SK-N-SH (cell line): Measurements from ENCODE around the gene PM20D2. TPM values are rescaled to one million over a fixed set of nuclear protein-coding genes. Genes with fewer than 3 reads are reported as not detected.

ENCODE experiments used
- CTCF ChIA-PET: fragments of 300-600, 350-600 bp; formaldehyde crosslinking; extraction: SDS; loops from one replicate; lab custom pipeline; 2021; lab: Yijun Ruan, JAX
- POLR2A ChIA-PET: fragments of 350-600 bp; sonication (Branson Sonifier 250); formaldehyde crosslinking; extraction: SDS; loops from one replicate; lab custom pipeline; 2020; ENCODE audit warnings: antibody characterized with exemption, inconsistent platforms; lab: Yijun Ruan, JAX
- DNase-seq: peaks from one replicate; pipeline ENCODE4 v3.0.0; 2012
- H2AFZ ChIP-seq: fragments of 200-600 bp; sonication (generic); 2 replicates; pipeline ENCODE4 v1.8.1; 2016; ENCODE audit warnings: antibody characterized with exemption, mild to moderate bottlenecking, low read depth
- H3F3A ChIP-seq: fragments of 200-600 bp; sonication (generic); replicated peaks from 2 replicates; pipeline ENCODE3; 2016; ENCODE audit warnings: antibody characterized with exemption, mild to moderate bottlenecking; ENCODE audit not compliant: insufficient read depth
- H3K27ac ChIP-seq, 2 experiments: fragments of 200-500 bp in 1 of 2; fragments of 200-600 bp in 1 of 2; sonication (Bioruptor generic) in 1 of 2; sonication (generic), shearing (Covaris generic) in 1 of 2; 2 replicates each; pipeline versions ENCODE4 v1.5.1 to v1.6.1; 2014 to 2016; ENCODE audit warnings: low read depth in 2 of 2, inconsistent platforms in 1 of 2, low read length in 1 of 2, mild to moderate bottlenecking in 1 of 2, mixed read lengths in 1 of 2
- H3K27me3 ChIP-seq: fragments of 200-600 bp; sonication (generic), shearing (Covaris generic); 2 replicates; pipeline ENCODE4 v1.6.1; 2016; ENCODE audit warnings: mixed run types; ENCODE audit not compliant: insufficient read depth
- H3K36me3 ChIP-seq, 2 experiments: fragments of 200-500 bp in 1 of 2; fragments of 200-600 bp in 1 of 2; sonication (Bioruptor generic) in 1 of 2; sonication (generic) in 1 of 2; replicated peaks in 1 of 2; 2 replicates each; pipeline versions ENCODE3 to v1.5.1; 2014 to 2016; ENCODE audit warnings: low read length in 1 of 2, mild to moderate bottlenecking in 1 of 2; ENCODE audit not compliant: insufficient read depth in 2 of 2, control insufficient read depth in 1 of 2
- H3K4me1 ChIP-seq, 2 experiments: fragments of 200-500 bp in 1 of 2; fragments of 200-600 bp in 1 of 2; sonication (Bioruptor generic) in 1 of 2; sonication (generic), shearing (Covaris generic) in 1 of 2; 2 replicates each; pipeline versions ENCODE4 v1.5.1 to v1.6.1; 2014 to 2016; ENCODE audit warnings: low read depth in 1 of 2, low read length in 1 of 2, mixed run types in 1 of 2; ENCODE audit not compliant: insufficient read depth in 2 of 2, control insufficient read depth in 1 of 2
- H3K4me2 ChIP-seq: fragments of 200-600 bp; sonication (generic), shearing (Covaris generic); 2 replicates; pipeline ENCODE4 v1.6.1; 2017; ENCODE audit warnings: mixed run types
- H3K4me3 ChIP-seq, 2 experiments: fragments of 200-500 bp in 1 of 2; fragments of 200-600 bp in 1 of 2; sonication (Bioruptor generic) in 1 of 2; sonication (generic), shearing (Covaris generic) in 1 of 2; 2 replicates each; pipeline versions ENCODE4 v1.5.1 to v1.8.1; 2014 to 2016; ENCODE audit warnings: low read depth in 2 of 2, inconsistent platforms in 1 of 2, low read length in 1 of 2, mild to moderate bottlenecking in 1 of 2, mixed read lengths in 1 of 2, moderate library complexity in 1 of 2
- H3K79me2 ChIP-seq: fragments of 200-600 bp; sonication (generic); 2 replicates; pipeline ENCODE4 v1.8.1; 2017; ENCODE audit warnings: mild to moderate bottlenecking; ENCODE audit not compliant: insufficient read depth
- H3K9ac ChIP-seq: fragments of 200-600 bp; sonication (generic); 2 replicates; pipeline ENCODE4 v1.6.1; 2017; ENCODE audit warnings: mixed run types
- H3K9me2 ChIP-seq: fragments of 200-600 bp; sonication (generic); 2 replicates; pipeline ENCODE4 v1.6.1; 2017; ENCODE audit warnings: mixed run types
- H3K9me3 ChIP-seq: fragments of 200-600 bp; sonication (generic); 2 replicates; pipeline ENCODE4 v1.6.1; 2017; ENCODE audit warnings: mixed run types, mild to moderate bottlenecking, moderate library complexity
- H4K20me1 ChIP-seq: fragments of 200-600 bp; sonication (generic); 2 replicates; pipeline ENCODE4 v1.6.1; 2017; ENCODE audit warnings: mild to moderate bottlenecking, mixed run types; ENCODE audit not compliant: insufficient read depth
- FOSL2 ChIP-seq: IDR thresholded peaks from 2 replicates; pipeline ENCODE4 v1.4.0; 2012; ENCODE audit warnings: low read depth, mild to moderate bottlenecking, moderate library complexity, borderline replicate concordance
- FOXJ3 ChIP-seq: sonication (generic); formaldehyde crosslinking; IDR thresholded peaks from 2 replicates; pipeline ENCODE4 v1.5.1; 2020; ENCODE audit warnings: mild to moderate bottlenecking, missing genetic modification reagents
- JUND ChIP-seq: IDR thresholded peaks from 2 replicates; pipeline ENCODE4 v1.4.0; 2012
- POLR2AphosphoS5 ChIP-seq: IDR thresholded peaks from 2 replicates; pipeline ENCODE4 v1.6.1; 2012; ENCODE audit warnings: low read depth, low read length
- RFX5 ChIP-seq: IDR thresholded peaks from 2 replicates; pipeline ENCODE4 v1.6.1; 2012; ENCODE audit warnings: mild to moderate bottlenecking, improper control_type of control experiment, low read length
- RXRA ChIP-seq: IDR thresholded peaks from 2 replicates; pipeline ENCODE4 v1.4.0; 2012; ENCODE audit warnings: low read depth, mild to moderate bottlenecking, borderline replicate concordance
- YY1 ChIP-seq: IDR thresholded peaks from 2 replicates; pipeline ENCODE4 v1.4.0; 2012; ENCODE audit warnings: low read depth, mild to moderate bottlenecking
- WGBS: methylation state at CpG from one replicate; pipeline ENCODE4 v1.1.6; 2017; ENCODE audit warnings: low lambda C conversion rate; 5-methylcytosine and 5-hydroxymethylcytosine counted together
- polyA plus RNA-seq, 3 experiments: library from polyadenylated mRNA; depleted of rRNA; stranded (reverse); fragments of >200 nt; gene quantifications; 2 replicates each; pipeline ENCODE4 v1.2.3, GENCODE V29; 2012
- TF ChIP-seq, protein P1 (sequence below): IDR thresholded peaks from 2 replicates; pipeline ENCODE4; 2012
- TF ChIP-seq, protein P2 (sequence below): fragments of 150-350 bp; IDR thresholded peaks from 2 replicates; pipeline ENCODE4 v1.6.1; 2016; ENCODE audit warnings: mild to moderate bottlenecking, low read depth, low read length
- TF ChIP-seq, protein P3 (sequence below): IDR thresholded peaks from 2 replicates; pipeline ENCODE4 v1.6.1; 2012; ENCODE audit warnings: mild to moderate bottlenecking, low read depth, low read length, moderate library complexity
- TF ChIP-seq, protein P4 (sequence below): IDR thresholded peaks from 2 replicates; pipeline ENCODE4 v1.4.0; 2012; ENCODE audit warnings: low read depth

Gene PM20D2
- polyA plus RNA-seq, 1 of the 3 experiments (the other 2 are of a cell fraction): 6.2 TPM

DNA sequence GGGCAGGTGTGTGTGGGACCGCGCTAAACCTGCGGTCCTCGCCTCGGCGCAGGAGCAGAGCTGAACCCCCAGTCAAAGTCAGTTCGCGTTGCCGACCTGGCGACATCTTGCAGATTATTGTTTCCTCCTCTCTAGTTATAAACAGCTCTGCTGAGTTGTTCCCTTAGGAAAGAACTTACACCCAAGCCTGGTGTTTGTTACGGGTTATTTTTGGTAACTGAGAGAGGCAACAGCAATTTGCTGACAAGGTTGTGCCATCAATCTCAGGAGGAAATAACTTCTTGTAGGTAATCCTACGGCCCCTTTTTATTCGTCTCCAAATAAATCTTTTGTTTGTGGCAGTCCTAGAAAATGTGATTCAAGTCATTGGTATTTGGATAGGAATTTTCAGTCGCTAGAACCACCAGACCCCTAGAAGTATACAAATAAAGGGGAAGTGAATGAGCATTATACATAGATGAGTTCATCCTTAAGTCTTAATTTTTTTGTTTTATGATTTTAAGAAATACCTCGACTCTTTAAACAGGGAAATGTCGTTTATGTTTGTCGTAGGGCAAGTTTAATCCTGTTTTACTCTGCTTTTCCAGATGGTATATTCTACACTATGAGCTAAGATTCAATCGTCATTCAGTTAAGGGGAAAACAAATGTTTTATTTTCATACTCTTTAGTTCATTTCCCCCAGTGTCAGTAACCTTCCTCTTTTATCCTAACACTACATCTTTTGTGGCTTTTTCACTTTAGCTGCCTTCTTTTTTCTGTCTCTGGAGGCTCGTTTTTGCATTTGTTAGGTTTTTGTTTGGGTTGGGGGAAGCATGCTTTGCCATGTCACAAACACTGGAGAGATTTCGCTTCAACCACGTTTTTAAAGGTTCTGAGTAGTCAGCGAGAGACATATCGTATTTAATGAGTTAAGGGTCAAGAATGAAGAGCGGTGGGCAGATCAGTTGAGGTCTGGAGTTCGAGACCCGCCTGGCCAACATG, 1.2 kb downstream of the PM20D2 start (continued):
- TF ChIP-seq, protein P1, sequence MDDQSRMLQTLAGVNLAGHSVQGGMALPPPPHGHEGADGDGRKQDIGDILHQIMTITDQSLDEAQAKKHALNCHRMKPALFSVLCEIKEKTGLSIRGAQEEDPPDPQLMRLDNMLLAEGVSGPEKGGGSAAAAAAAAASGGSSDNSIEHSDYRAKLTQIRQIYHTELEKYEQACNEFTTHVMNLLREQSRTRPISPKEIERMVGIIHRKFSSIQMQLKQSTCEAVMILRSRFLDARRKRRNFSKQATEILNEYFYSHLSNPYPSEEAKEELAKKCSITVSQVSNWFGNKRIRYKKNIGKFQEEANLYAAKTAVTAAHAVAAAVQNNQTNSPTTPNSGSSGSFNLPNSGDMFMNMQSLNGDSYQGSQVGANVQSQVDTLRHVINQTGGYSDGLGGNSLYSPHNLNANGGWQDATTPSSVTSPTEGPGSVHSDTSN: peak; percentile 28; the same call in 1 of the 2 replicates
- TF ChIP-seq, protein P2, sequence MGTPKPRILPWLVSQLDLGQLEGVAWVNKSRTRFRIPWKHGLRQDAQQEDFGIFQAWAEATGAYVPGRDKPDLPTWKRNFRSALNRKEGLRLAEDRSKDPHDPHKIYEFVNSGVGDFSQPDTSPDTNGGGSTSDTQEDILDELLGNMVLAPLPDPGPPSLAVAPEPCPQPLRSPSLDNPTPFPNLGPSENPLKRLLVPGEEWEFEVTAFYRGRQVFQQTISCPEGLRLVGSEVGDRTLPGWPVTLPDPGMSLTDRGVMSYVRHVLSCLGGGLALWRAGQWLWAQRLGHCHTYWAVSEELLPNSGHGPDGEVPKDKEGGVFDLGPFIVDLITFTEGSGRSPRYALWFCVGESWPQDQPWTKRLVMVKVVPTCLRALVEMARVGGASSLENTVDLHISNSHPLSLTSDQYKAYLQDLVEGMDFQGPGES: no peak
- no peak for TF ChIP-seq RXRA
- TF ChIP-seq, protein P3, sequence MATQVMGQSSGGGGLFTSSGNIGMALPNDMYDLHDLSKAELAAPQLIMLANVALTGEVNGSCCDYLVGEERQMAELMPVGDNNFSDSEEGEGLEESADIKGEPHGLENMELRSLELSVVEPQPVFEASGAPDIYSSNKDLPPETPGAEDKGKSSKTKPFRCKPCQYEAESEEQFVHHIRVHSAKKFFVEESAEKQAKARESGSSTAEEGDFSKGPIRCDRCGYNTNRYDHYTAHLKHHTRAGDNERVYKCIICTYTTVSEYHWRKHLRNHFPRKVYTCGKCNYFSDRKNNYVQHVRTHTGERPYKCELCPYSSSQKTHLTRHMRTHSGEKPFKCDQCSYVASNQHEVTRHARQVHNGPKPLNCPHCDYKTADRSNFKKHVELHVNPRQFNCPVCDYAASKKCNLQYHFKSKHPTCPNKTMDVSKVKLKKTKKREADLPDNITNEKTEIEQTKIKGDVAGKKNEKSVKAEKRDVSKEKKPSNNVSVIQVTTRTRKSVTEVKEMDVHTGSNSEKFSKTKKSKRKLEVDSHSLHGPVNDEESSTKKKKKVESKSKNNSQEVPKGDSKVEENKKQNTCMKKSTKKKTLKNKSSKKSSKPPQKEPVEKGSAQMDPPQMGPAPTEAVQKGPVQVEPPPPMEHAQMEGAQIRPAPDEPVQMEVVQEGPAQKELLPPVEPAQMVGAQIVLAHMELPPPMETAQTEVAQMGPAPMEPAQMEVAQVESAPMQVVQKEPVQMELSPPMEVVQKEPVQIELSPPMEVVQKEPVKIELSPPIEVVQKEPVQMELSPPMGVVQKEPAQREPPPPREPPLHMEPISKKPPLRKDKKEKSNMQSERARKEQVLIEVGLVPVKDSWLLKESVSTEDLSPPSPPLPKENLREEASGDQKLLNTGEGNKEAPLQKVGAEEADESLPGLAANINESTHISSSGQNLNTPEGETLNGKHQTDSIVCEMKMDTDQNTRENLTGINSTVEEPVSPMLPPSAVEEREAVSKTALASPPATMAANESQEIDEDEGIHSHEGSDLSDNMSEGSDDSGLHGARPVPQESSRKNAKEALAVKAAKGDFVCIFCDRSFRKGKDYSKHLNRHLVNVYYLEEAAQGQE: no peak

DNA sequence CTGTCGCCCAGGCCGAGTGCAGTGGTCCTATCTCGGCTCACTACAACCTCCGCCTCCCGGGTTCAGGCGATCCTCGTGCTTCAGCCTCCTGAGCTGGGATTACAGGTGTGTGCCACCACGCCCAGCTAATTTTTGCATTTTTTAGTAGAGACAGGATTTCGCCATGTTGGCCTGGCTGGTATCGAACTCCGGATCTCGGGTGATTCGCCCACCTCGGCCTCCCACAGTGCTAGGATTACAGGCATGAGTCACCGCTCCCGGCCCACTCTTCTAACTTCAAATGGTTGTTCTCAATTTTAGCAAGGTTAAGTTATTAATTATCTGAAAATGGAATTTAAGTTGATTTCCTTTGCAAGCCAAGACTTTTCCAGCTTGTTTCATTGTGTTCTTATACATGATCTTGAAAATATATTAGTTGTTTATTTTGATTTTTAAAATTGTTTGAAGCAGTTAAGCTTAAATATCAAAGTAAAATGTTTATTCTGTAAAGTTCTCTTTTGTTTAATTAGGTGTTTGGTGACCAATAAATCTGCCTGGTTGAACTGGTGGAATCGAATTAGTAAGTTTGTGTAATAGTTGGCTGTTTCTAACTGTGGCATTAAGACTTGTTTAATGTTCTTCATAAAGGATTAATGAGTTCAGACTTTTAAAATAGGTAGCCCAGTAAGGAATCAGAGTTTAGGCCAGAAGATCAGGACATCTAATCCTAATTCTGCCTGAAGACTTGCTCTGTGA, 2.3 kb downstream of the PM20D2 start:
- no peaks in the 10 kb centered on the region for H4K20me1 ChIP-seq
- H3K79me2 ChIP-seq: peaks cover 16% of the 10 kb centered on the region
- H3K36me3 ChIP-seq: peaks cover 7 to 10% of the 10 kb centered on the region in 2 experiments
- no peak for DNase-seq
- H3K27ac ChIP-seq: no peak overlapping the region
- no peaks in the 10 kb centered on the region for H3K27me3 ChIP-seq
- WGBS: 57% methylated on average over 17 of the region's 17 CpGs
- peaks cover 13% of the 10 kb centered on the region for H3F3A ChIP-seq
- peak overlapping the region in 1 of 2 experiments; percentile 24; a peak in 1 of 4 replicates for H3K4me3 ChIP-seq
- POLR2A ChIA-PET: interaction anchor here (0.6 kb wide), 1 partner anchor 464 kb away, joined by 4 read pairs; no protein-coding TSS in a partner anchor
- no peaks in the 10 kb centered on the region for H3K9me3 ChIP-seq
- peak overlapping the region; percentile 99; the same call in 1 of the 2 replicates for H3K4me2 ChIP-seq
- H3K9me2 ChIP-seq: no peaks in the 10 kb centered on the region
- CTCF ChIA-PET: interaction anchor here (1.0 kb wide), 1 partner anchor 165 kb away, joined by 4 read pairs; no protein-coding TSS in a partner anchor
- H3K9ac ChIP-seq: no peak overlapping the region
- H3K4me1 ChIP-seq: peaks cover 0 to 5% of the 10 kb centered on the region in 2 experiments; a peak in 3 of 4 replicates
- peak; percentile 36; the same call in 1 of the 2 replicates for TF ChIP-seq JUND
- TF ChIP-seq, protein P4, sequence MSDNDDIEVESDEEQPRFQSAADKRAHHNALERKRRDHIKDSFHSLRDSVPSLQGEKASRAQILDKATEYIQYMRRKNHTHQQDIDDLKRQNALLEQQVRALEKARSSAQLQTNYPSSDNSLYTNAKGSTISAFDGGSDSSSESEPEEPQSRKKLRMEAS: no peak
- peak; percentile 51; the same call in 1 of the 2 replicates for TF ChIP-seq FOSL2
- no peak for TF ChIP-seq YY1
- TF ChIP-seq FOXJ3 (CRISPR knock-in tag): no peak
- TF ChIP-seq RFX5: no peak
- TF ChIP-seq POLR2AphosphoS5: no peak
- no peak overlapping the region for H2AFZ ChIP-seq
